ENCODE measurements around the gene JAG1.

Gene JAG1

GRCh38 chr20:10654630-10655029, 19.2 kb downstream of the JAG1 start:
- DNase-seq (ENCODE audit: insufficient read length, low spot score) (no peak), FAIRE-seq (peak; percentile 71)

DNA sequence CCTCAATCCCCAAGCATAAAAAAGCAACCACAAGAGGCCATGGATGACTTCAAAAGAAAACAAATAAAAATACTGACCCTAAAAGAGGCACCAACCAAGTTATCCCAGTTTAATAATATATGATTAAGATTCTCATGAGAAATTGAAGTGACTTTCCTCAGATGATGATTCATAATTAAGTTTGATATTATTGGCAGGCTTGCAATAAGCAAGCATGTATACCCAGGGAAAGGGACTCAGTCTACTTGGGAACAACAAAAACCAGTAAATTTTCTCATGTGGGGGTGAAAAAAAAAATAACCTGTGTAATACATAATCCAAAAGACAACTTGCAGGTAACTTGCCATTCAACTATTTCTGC, 19.6 kb downstream of the JAG1 start:
- DNase-seq (ENCODE audit: insufficient read length, low spot score), result no peak
- no peak for FAIRE-seq

GRCh38 chr20:10653599-10654249, 20.1 kb downstream of the JAG1 start:
- DNase-seq (ENCODE audit: insufficient read length, low spot score) (no peak), FAIRE-seq (peak; percentile 51)

GRCh38 chr20:10652660-10653261, 21.0 kb downstream of the JAG1 start:
- FAIRE-seq (no peak), DNase-seq (ENCODE audit: insufficient read length, low spot score) (no peak)

DNA sequence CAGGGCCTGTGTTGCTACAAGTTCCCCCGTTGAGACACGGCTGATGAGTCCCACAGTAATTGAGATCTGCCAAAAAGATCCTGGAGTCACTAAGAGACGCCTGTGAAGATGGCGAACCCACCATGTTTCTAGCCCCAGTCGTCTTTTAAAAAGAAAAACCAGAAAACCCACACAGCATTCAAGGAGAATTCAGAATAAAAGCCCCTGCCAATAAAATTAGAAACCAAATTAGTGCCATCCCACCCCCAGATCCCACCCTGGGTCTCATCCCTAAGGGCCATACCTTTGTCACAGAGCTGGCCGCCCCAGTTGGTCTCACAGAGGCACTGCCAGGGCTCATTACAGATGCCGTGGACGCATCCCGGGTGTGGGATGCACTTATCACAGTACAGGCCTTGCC, 21.6 kb downstream of the JAG1 start:
- DNase-seq (ENCODE audit: insufficient read length, low spot score), result no peak
- no peak for FAIRE-seq

DNA sequence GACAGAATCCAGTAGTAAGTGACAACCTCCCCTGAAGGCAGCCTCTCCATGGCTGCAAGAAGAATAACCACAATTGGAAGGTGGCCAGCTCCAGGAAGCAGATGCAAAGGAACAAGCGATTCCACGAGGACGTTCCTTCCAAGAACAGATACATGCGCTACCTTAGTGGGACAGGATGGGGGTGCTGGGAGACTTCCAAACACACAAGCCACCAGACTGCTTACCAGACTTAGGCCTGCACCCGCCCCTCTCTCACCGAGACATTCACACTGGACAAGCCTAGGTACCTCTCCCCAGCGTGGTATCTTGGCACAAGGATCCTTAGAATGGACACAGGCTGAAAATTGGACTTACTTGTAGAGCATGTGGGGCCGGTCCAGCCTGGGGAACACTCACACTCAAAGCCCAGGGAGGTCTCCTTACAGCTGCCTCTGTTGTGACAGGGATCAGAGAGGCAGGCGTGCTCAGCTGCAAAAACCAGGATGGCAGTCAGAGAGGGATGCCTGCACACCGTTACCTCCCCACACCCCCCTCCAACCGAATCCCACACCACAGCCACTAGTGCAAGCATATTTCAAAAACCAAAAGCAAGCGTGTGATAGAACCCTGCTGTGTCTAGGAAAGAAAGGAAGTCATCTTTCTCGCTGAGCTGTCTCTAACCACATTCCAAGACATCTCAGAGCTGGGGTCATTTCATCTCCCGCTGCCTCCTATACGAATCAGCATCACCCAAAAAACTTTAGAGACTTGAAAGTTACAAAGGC, 22.4 kb downstream of the JAG1 start:
- DNase-seq (ENCODE audit: insufficient read length, low spot score) (no peak), FAIRE-seq (no peak)

- FAIRE-seq, result no peak
- DNase-seq (ENCODE audit: insufficient read length, low spot score), result no peak
These were observed 24.0 kb downstream of the JAG1 start for GRCh38 chr20:10649797-10650160.

DNA sequence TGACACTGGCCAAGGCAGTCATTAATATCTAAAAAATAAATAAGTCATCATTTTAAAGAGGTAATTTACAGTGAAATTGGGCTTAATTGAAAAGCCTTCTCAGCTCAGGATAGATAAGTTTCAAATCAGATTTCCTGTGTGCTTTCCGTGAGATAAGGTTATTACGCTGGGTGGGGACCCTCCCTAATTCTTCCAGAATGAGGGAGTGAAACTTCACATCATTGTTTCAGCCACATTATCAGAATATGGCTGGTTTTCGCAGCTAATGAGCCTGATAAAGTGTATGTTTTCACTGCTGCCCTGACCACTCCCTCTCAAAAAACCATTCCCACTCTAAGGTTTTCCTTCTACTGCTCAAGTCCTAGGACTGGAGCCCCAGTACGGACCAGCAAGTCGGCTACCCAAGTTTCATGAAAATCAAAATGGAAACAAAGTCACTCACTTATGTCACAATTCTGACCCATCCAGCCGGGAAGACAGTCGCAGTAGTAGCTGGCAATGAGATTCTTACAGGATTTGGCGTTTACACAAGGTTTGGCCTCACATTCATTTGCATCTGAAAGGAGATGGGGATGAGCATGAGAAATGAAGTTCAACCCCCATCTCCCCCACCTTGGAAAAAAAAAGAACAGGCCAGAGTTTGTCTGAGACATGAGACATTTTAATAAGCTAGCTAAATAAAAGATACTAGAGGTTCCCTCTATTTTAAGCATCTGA, 24.6 kb downstream of the JAG1 start:
- FAIRE-seq (no peak), DNase-seq (ENCODE audit: insufficient read length, low spot score) (no peak)

- DNase-seq (ENCODE audit: insufficient read length, low spot score), result no peak
- FAIRE-seq, result no peak
These were observed 25.1 kb downstream of the JAG1 start for GRCh38 chr20:10648651-10649050.

GRCh38 chr20:10647909-10648308, 25.9 kb downstream of the JAG1 start:
- DNase-seq (ENCODE audit: insufficient read length, low spot score), result no peak
- FAIRE-seq, result no peak

GRCh38 chr20:10647471-10647870, 26.3 kb downstream of the JAG1 start:
- DNase-seq (ENCODE audit: insufficient read length, low spot score) (no peak), FAIRE-seq (no peak)

- DNase-seq (ENCODE audit: insufficient read length, low spot score), result no peak
- no peak for FAIRE-seq
These were observed 26.8 kb downstream of the JAG1 start for GRCh38 chr20:10646886-10647420.

DNA sequence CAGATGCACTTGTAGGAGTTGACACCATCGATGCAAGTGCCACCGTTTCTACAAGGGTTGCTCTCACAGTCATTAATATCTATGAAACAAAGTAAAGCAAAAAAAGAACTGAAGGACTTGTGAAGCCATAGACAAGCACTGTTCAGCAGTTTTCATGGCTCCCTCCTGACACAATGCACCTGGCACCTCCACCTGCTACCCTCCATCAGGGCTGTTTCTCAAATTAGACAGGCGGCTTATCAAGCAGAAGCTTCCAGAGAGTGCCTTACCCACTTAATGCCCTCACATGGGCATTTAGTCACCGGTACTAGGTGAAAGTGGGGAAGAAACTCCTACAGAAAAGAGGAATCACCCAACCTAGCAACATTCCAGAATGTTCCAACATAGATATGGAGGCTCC, 27.8 kb downstream of the JAG1 start:
- FAIRE-seq (no peak), DNase-seq (ENCODE audit: insufficient read length, low spot score) (no peak)

GRCh38 chr20:10645205-10645570, 28.6 kb downstream of the JAG1 start:
- FAIRE-seq, result no peak

DNA sequence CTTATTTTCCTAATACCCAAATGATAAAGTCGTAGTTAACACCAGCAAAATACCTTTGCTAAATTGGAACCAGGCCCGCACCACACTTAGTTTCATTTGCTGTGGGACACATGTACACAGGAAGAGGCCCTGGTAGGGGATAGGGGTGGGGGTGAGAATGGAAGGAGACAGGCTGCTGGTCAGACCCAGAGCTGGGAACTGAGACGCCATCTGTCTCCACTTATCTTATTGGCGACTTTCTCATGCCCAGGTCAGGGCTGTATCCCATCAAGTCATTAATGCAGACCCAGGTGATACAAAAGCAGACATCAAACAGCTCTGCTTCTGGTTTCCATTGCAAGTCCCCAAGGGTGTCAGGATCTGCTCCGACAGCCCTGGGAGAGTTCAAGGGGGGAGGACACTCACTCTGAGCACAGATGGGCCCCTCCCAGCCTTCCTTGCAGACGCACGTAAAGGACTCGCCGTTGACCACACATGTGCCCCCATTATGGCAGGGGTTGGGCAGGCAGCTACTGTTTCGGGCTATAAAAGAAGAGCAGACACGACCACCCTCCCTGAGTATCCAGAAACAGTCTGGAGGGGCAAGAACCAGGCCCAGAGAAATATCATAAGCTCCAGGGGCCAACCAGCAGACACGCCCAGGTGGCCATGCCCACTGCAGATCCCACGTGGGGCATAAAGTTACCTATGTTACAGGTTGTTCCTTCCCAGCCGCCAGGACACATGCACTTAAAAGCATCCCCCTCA, 29.2 kb downstream of the JAG1 start:
- DNase-seq (ENCODE audit: insufficient read length, low spot score) (peak; percentile 14), FAIRE-seq (no peak)

More at GRCh38 chr20:10645205-10645570, 28.6 kb downstream of the JAG1 start:
- no peak for DNase-seq (ENCODE audit: insufficient read length, low spot score)

DNA sequence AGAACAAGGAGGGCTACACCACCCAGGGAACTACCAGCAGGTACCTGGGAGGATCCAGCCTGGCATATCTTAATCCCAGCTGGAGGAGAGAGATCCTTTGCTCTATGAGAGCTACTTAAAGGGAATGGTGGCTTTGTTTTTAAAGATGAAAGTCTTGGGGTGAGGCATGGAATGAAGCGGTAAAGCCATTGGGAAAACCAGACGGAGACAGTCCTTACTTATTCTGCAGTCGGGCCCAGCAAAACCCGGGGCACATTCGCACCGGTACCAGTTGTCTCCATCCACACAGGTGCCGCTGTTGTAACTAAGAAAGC, 30.3 kb downstream of the JAG1 start:
- no peak for FAIRE-seq
- no peak for DNase-seq (ENCODE audit: insufficient read length, low spot score)

DNA sequence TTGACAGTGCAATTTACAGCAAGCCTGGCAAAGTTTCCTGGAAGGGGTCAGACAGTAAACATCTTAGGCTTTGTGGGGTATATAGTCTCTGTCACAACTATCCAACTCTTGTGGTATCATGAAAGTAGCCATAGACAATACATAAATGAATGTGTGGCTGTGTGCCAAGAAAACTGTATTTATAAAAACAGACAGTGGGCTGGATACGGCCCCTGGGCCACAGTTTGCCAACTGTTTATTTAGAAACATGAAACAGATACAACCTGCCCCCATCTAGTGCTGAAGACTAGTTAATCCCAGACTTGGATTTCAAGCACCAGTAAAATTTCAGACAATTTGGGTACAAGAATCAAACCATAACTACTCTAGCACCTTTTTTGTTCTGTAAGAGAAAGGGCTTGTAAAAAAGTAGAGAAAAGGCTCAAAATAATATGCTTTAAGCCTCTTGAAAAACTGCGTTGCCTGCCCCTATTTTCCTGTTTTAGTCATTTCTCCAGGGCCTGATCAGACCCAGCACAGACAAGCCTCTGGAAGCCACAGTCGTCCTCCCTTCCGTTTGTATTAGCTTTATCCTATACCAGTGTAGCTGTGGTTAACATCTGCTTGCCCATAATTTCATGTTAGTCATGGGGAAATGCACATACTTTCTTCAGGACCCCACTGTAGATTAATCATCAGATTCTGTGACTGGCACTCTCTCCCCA, 30.8 kb downstream of the JAG1 start:
- no peak for DNase-seq (ENCODE audit: insufficient read length, low spot score)
- no peak for FAIRE-seq

GRCh38 chr20:10641893-10642292, 31.9 kb downstream of the JAG1 start:
- DNase-seq (ENCODE audit: insufficient read length, low spot score) (no peak), FAIRE-seq (no peak)

GRCh38 chr20:10641467-10641866, 32.3 kb downstream of the JAG1 start:
- no peak for FAIRE-seq

DNA sequence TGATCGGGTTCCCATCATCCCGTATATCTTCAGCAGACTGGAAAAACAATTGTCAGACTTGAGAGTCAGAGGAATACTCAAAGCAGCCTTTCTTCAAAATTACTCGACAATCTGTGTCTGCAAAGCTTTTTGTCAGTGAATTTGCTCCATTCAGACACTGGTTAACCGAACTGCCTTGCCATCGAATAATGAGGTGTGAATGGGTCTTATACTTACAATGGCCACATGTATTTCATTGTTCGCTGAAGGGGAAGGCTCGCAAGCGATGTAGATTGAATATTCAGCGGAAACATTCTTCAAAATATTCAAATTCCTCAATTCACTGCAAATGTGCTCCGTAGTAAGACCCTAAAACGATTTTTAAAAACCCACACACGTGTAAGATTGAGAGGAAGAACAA, 32.9 kb downstream of the JAG1 start:
- FAIRE-seq (no peak), DNase-seq (ENCODE audit: insufficient read length, low spot score) (no peak)

More at GRCh38 chr20:10641467-10641866, 32.3 kb downstream of the JAG1 start:
- no peak for DNase-seq (ENCODE audit: insufficient read length, low spot score)

Data from GM19239 (cell line).